Mucosa of gallbladder (tissue), 1 donor: ENCODE data around the gene NFIL3. TPM values are rescaled to one million over a fixed set of nuclear protein-coding genes. Genes with fewer than 3 reads are reported as not detected.

Experiments used
- DNase-seq: peaks from one replicate; pipeline ENCODE4 v3.0.0-alpha.2; 2020; ENCODE audit warnings: low spot score
- total RNA-seq: library from RNA; stranded (reverse); gene quantifications from one replicate; pipeline ENCODE4 v1.2.1, GENCODE V29; 2021
- donor health status: DM: no; HTN: no; CAD: no.

NFIL3 gene
- total RNA-seq, 1 donor from 2014 or later = 16.4 TPM

DNA sequence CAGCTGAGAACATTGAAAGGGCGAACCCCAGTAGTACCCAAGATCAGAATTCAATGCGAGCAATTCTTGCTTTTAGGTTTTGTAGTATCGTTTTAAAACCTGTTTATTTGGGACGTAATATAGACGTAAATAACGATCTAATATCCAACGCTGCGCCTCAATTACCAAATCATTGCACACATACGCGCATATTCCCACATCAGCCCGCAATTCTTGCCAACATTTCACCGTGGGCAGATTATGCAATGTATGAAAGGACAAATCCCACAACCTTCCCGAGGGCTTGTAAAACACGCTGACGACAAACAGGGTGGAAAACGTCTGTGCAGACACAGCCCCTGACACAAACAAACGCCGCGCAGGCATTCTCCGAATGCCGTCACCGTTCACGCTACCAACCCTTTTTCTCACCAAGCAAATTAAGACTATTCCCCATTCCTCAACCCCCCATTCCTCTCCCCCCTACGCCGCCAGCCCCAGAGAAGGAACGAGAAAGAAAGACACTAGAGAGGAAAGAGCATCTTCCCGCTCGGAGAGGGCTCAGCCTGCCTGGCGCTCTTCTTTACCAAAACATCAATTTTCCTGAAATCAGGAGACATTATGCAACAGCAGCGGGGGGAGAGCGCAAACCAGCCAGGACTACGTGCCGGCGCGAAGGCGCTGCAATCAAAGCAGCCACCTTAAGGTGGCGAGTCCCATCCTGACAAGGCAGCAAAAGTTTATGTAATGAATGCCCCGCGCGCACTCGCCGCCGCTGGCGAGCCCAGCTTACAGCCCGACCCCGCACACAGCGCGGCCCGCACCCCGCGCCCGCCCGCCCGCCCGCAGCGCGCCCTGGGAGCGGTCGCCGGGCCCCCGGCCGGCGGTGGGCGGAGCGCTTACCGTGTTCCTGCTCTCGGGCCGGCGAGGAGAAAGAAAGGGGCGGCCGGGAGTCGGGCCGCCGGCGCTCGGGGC lies 597 bp downstream of the NFIL3 start:
- DNase-seq = peak; percentile 70

DNA sequence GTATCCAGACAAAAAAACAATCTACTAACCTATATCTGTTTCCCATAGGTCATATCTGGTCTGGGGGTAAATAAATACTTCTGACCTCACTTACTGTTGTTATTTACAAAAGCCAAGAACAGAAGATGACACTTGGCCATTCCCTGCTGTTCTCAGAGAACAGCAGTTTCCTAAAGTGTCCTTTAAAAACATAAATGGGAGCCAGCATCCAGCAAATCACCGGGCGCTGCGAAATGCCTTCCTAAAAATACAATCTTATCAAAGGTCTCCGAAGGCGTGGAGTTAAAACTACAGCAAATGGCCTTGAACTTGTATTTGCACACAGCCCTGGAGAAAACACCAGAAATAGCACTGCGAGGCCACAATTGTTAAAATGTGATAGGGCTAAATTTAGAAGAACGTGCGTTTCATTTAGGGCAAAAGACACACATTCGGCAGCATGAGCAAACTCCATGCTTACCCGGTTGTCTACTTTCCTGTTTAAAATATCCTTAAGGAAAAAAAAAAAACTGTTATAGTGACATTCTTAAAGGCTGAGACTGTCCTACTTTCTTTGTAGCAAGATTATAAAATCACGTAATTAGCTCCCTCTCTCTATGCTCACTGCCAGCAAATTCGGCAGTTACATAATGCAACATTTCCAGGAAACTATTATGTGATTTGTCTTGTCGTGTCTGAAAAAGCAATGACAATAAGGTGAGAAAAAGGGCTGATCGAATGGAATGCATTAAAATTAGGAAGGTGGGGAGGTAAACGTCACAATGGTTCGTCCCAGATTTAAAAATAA lies 1.5 kb downstream of the NFIL3 start:
- DNase-seq = no peak

DNA sequence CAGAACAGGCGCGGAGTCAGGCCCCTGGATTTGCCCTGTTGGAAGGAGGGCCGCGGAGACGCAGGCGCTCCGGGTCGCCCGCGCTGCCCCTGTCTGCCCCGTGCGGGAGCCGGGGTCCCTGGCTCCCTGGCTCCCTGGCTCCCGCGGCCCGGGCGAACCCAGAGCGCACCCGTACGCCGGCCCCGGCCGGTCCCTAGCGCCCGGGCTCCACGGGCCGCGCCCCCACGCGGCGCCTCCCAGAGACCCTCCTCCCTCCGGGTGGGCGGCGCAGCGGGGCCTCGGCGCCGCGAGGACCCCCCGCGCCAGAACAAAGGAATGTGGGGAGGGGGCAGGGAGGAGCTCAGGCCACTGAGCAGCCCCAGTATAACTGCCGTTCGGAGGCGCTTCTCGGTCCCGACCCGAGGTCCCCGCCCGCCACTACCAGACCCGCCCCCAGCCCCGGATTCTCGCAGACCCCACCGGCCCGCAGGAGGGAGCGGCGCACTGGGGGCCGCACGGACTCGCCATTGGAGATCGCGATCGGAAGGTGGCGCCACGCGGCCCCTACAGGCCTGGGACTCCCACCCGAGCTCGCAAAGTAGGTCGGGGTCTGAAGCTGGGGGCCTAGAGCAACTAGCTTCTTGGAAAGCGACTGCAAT lies 2.4 kb downstream of the NFIL3 start:
- DNase-seq = no peak

DNA sequence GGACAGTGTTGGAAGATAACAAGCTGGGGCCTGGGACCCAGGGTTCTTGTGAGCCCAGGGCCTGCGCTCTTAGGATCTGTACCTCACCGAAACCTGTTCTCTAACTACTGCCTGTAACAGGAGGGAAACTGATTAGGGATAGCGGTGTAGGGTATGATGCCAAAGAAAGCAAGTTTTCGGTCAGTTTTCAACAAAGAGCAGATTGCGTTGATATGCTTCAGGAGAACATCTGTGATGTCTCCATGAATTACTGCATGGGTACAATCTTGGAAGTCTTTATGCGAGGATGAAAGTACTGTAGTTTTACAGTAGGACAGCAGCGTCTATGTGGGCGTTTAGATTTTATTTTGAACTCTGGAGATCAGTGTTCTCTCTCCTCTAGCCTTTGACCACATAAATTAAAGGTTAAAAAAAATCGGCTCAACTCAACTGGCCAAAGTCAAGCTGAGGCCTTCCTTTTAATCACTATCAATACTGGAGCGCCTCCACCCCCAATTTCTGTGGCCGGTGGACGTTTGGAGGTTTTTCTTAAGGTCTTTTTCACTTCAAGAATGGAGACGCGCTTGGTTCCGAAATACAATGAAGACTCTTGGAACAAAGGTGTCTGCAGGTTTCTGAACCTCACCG lies 3.0 kb downstream of the NFIL3 start:
- no peak for DNase-seq

DNA sequence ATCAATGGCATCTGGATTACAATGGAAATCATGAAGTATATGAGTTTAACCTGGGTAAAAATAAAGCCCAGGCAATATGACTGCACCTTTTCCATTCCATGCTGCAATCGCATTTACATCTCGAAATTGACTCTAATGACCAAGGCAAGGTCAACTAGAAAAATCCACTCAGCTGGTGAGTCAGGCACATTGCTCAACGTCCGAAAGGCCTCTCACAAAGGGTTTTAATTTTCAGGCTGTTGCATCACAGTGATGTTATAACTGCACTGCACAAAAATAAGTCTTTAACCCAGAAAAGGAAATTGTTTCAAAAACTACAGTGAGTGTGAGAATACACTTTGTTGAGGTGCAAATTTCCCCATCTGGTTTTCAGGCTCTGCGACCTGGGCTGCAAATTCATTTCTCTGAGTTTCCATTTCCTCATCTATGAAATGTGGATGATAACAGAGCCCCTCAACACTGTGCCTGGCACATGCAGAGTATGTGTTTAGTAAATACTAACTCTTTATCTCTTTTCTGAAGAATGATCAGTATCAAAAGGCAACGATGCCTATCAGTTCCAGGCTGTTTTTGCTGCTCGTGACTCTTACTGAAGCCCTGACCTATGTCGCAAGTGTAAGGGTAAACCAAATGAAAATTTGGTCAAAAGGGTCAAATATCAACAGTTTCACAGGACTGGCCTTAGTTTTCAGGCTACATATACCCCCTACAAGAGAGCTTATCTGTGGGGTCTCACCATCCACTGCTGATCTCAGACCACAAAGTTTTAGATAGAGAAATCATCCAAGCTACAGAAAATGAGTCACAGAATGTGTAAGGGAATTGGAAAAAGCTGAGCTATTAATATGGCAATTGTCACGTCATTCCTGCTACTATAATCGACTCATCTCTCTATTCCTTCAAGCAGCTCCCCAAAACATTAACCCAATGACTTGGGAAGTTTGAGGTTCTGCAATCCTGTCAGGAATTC lies 4.1 kb downstream of the NFIL3 start:
- DNase-seq = peak; percentile 61

DNA sequence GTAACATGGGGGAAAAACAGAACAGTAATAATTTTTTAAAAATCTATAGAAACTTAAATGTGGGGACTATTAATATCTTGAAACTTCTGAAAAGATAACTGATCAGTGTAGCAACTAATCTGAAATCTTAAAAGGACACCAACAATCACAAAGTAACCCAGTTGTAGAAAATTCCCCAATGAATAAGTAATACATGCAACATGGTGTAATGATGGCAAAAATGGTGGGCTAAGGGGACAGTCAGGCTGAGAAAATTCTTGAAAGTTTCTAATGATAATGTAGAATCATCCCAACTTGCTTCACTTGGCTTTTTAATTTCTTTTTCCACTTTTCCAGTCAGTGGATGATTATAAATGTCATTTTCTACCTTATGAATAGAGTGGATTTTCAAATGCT lies 5.4 kb downstream of the NFIL3 start:
- DNase-seq = no peak

DNA sequence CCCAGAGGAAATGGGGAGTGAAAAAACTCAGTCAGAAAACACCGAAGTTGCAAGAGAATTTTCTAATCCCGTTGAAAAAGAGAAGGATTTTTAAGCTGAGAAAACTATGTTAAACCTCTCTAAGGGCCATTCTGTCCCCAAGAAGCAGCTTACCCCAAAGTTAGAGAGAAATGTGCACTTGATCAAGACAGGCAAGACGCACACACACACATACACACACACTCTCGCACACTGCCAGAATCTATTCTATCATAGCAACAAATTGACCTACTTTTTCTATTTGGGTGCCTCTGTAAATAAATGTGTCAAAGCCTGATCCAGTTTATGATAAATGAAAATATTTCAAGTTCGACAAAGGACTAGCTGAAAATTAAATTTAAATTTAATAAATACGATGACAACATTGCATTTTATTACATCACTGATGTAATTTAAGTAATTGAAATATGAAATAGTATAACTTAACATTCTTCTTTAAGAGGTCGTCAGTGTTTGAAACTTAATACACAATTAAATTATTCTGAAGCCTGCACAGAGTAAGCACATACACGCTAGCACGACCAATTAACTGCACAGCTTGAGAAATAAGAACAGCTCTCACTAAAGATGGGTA lies 5.9 kb downstream of the NFIL3 start:
- DNase-seq = no peak

DNA sequence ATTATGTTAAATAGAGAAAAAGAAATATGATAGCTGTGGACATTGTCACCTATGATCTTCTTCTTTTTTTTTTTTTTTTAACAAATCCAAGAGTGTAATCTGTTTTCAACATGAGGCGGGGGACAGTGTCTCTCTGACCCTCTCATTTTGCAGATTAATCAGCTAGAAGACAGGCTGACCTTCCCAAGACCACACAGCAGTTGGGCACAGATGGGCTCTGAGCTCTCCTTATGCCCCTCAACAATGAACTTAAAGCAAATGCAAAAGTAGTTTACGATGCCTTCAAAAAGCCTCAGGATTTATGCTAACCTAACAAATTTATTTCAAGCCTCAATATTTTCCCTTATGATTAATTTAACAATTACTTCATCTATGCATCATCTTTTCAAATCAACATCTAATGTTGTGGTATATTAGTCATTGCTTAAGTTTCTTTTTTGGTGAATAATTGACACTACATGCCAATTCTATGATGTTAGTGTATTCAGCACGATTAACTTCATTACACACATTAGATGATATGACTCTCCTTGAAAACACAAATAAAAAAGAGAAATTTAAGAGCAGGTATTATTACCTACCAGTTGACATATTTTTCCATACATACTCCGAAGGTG lies 7.4 kb downstream of the NFIL3 start:
- DNase-seq = no peak

DNA sequence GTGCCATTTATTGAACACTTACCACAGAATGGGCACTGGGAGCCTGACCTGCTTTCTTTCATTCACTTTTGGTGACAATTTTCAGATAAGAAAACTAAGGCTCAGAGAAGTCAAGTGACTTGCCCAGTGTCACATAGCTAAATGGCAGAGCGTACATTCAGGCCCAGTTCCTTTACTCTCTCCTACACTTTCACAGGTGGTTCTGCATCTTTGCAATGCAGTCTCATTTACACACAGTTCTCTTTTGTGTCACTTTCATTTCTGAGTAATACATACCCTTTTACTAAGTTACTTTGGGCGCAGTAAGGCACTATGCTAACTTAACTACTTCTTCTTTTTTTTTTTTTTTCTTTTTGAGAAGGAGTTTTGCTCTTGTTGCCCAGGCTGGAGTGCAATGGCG lies 8.3 kb downstream of the NFIL3 start:
- DNase-seq = no peak

DNA sequence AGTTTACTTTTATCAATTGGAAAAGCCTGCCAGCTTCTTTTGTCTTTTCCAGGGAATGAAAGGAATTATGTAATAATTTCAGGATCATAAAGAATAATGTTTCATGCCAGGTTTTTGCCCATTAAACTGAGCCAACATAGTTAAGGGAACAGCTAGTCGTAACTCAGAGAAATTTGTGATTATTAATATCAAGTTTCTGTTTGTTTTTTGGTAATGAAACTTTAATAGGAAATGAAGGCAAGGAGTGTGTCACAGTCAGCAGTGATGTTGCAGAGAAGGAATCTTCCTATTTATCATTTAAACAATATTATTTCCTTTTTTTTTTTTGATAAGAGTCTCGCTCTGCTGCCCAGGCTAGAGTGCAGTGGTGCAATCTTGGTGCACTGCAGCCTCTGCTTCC lies 10.7 kb downstream of the NFIL3 start:
- DNase-seq = no peak

DNA sequence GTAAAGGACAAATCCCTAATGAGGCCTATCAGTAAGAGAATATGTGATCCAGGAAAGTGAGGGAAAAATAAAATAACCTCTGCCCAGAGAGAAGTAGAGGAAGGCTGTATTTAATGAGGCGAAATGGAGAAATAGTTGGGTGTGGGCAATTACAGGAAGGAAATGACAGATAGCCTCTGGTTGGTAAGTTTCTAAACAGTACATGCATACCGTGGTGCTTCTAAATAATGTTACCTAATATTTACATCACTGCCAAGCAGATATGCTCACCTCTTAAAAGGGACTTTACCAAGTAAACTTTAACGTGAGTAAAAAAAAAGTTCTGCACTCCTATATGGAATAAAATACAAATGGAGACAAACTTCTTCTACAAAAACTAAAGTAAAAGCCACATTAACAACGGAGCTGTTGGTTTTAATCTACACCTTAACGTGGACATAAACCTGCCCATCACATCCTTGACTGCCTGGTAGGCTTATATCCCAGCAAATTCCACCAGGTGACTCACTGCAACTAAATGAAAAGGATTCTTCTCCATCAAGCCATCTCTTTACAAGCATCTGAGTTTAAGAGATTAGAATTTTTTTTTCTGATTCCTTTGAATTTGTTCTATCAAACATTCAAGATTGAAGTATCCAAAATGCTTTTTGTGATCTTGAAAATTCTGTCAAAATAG lies 12.4 kb downstream of the NFIL3 start:
- DNase-seq = no peak

DNA sequence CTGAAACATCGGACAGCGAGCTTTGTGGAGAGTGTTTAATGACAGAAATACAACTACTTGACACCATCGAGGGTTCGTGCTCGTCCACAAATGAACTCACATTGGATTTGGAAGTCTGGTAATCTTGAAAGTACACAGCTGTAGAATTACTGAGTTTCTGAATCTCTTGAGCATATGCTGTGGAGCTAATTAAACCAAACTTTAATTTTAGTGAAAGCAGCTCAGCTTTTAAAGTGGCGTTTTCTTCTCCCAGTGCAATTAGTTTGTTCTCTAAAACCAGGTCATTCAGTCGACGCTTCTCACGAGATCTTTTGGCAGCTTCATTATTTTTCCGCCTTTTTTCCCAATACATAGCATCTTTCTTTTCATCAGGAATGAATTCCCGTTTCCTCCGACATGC lies 13.5 kb downstream of the NFIL3 start:
- DNase-seq = no peak

DNA sequence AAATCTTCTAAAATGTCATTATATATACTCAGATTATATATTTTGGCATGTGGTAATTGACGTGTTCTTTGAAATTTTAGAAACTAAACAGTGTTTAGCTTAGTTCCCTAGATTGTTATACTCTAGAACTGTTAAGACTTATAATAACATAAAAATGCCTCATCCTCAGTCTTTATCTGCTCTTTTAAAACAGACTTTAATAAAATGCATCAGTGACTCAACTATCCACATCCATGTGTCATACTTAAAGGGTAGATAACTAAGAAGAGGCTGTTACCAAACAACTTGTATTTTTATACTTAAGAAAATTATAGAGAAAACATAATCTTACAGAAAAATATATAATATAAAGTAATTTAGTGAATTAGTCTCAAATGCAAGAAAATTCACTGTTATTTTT lies 15.2 kb downstream of the NFIL3 start:
- DNase-seq = no peak

DNA sequence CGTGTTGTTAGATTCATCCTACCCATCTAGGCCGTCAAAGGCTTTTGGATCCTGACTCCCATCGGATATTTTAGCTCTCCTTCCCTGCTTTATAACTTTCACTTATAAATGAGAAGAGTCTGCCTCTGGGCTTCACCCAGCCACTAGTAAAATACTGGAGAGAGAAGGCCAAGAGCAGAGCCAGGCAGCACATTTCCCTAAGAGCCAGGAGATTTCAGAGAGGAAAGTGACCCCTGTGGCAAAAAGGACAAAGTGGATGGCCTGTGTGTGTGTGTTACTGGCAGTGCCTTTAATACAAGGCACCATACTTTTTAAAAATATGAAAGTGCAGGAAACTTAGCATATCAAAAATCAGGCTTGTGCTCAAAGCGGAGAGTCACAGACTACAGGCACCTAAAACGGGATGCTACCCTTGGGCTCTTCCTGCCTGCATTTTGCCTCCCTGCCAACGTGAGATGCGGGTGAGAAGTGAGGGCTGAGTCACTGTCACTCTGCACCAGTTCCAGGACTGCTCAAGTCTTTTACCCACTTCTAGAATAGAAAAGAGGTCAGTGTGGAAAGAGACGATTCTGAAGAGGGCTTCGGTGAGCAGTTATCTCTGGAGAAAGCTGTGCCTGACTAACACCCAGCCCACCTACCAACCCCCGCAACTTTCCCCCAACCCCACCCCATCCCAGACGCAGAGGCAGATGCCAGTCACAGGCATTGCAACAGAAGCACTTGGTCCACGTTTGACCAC lies 15.9 kb downstream of the NFIL3 start:
- no peak for DNase-seq

DNA sequence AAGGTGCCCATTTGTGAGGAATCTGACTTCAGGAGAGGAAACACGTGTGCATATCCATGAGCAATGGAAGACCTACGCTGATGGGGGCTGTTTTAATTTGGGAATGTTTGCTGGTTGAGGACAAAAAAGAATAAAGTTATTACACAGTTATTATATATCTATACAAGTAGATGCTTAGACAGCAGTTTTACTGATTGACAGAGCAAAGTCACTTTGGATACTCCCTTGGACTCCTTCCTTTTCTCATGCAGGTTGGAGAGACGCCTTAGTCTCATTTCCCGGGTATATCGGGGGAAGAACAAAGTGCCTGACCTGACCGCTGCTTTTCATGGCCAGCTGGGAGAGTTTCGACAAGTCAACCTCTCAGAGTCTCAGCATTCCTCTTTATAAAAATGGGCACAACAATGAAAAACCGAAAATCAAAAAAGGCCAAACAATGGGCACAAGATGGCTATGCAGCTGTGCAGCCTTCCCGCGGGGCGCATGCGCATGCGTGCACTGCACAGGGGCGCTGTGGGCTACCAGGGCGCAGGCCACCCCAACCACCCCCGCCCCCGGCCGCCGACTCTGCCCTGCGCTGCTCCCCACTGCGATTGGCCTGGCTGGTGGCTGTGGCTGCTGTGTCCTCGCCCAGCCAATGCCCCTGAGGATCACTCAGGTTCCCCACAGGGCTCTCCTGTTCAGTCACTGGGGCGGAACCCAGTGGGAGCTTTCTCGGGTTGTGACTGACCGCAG lies 18.1 kb downstream of the NFIL3 start:
- no peak for DNase-seq

DNA sequence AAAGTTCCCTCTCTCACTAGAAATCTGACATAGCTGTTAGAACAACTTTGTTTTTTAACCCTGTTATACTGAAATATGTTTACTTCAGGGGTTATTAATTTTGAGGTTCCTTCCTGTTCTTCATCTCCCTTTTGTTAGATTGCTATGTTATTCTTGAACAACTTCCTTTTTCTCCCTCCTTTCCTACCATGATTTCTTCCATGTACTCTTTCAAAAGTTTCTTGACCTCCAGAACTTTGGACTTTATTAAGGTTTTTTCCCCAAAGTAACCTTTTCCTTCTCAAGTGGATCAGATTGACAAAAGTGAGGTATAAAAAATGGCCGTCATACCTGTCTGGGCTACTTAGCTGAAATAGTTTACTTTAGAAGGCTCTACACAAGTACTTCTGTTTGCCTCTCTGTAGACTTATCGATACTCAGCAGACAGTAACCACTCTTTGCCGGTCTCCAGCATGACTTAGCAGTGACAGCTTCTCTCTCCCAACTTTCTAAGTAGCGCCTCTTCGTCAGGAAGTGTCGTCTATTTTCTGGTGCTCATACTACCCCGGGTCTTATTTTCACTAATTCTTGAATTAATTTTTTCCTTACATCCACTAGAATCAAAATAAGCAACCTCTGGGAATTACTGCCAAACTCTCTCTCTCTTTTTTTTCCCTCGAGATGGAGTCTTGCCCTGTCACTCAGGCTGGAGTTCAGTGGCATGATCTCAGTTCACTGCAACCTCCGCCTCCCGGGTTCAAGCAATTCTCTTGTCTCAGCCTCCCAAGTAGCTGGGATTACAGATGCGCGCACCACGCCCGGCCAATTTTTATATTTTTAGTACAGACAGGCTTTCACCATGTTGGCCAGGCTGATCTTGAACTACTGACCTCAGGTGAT lies 19.7 kb downstream of the NFIL3 start:
- DNase-seq = no peak

DNA sequence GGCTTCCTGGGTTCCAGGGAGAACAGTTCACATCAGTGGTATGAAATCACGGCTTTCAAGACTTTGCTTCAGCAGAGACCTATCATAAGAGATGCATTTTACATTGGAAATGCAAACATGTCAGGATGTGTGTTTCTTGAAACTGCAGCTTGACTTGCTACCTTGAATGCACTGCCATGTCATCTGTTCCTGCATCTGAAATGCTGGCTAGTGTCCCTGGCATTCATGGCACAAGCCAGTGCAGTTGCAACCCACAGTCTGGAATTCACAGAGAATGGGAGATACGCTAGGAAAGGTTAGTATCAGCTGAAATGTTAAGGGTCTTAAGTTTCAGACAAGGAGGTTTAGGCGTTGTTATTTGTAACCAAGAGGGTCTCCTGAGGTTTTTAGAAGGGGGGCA lies 24.7 kb downstream of the NFIL3 start:
- no peak for DNase-seq
